ENCODE measurements around the gene URB1.
A peak's percentile ranks its signal among the peaks of the same experiment; 100 is the strongest.
"Not testable (repeated sequence)": the region's sequence is repeated elsewhere in the genome, so short reads cannot be mapped to it uniquely, and the experiment has no call there.

The URB1 gene

GRCh38 chr21:32392880-32393676 lies at the start of gene URB1:
URB1 (minus strand) TSS chr21:32393012; CDS start chr21:32392910, 102 bp downstream.
- peak; percentile 88 to 97 for DNase-seq (ENCODE audit: low read depth in 2 of 2)

- no peak for DNase-seq (ENCODE audit: low read depth in 2 of 2)
These were observed 44.9 kb upstream of the URB1 start for GRCh38 chr21:32437729-32438128.

- DNase-seq (ENCODE audit: low read depth in 2 of 2), result not testable (repeated sequence)
These were observed 40.3 kb upstream of the URB1 start for GRCh38 chr21:32432982-32433660.

- DNase-seq (ENCODE audit: low read depth in 2 of 2), result no peak
These were observed 35.3 kb upstream of the URB1 start for GRCh38 chr21:32427958-32428623.

GRCh38 chr21:32426592-32427051 lies 33.8 kb upstream of the URB1 start:
- DNase-seq (ENCODE audit: low read depth in 2 of 2), result no peak

GRCh38 chr21:32426066-32426465 lies 33.3 kb upstream of the URB1 start:
- no peak for DNase-seq (ENCODE audit: low read depth in 2 of 2)

- DNase-seq (ENCODE audit: low read depth in 2 of 2), result no peak
These were observed 32.8 kb upstream of the URB1 start for GRCh38 chr21:32425628-32426027.

- DNase-seq (ENCODE audit: low read depth in 2 of 2), result no peak
These were observed 31.9 kb upstream of the URB1 start for GRCh38 chr21:32424674-32425073.

- DNase-seq (ENCODE audit: low read depth in 2 of 2), result no peak
These were observed 31.4 kb upstream of the URB1 start for GRCh38 chr21:32424191-32424535.

GRCh38 chr21:32423320-32424190 lies 30.7 kb upstream of the URB1 start:
- DNase-seq (ENCODE audit: low read depth in 2 of 2), result no peak

GRCh38 chr21:32422064-32422463 lies 29.3 kb upstream of the URB1 start:
- DNase-seq (ENCODE audit: low read depth in 2 of 2), result no peak

- DNase-seq (ENCODE audit: low read depth in 2 of 2), result no peak
These were observed 25.3 kb upstream of the URB1 start for GRCh38 chr21:32418146-32418545.

GRCh38 chr21:32415451-32416398 lies 22.9 kb upstream of the URB1 start:
- no peak for DNase-seq (ENCODE audit: low read depth in 2 of 2)

GRCh38 chr21:32414579-32415358 lies 22.0 kb upstream of the URB1 start:
- DNase-seq (ENCODE audit: low read depth in 2 of 2), result no peak

- DNase-seq (ENCODE audit: low read depth in 2 of 2), result no peak
These were observed 21.1 kb upstream of the URB1 start for GRCh38 chr21:32413697-32414578.

GRCh38 chr21:32413015-32413504 lies 20.2 kb upstream of the URB1 start:
- DNase-seq (ENCODE audit: low read depth in 2 of 2), result no peak

GRCh38 chr21:32412162-32413014 lies 19.6 kb upstream of the URB1 start, which contains the start of gene EVA1C:
EVA1C (plus strand) TSS chr21:32412706; CDS start chr21:32412854, 148 bp downstream.
- DNase-seq (ENCODE audit: low read depth in 2 of 2), result peak; percentile 43 to 50

All from stimulated activated CD4-positive, alpha-beta T cell treated with anti-CD3 and anti-CD28 coated beads, Interleukin-1b, Interleukin-23, amount 100 ng/mL, for 1 hour (primary cell).